ENCODE data around the gene SPOCK2. TPM values are rescaled to one million over a fixed set of nuclear protein-coding genes. Genes with fewer than 3 reads are reported as not detected.

The SPOCK2 gene
- total and polyA plus RNA-seq, 2 of the 4 experiments (the other 2 are of a cell fraction), result 0.02 TPM; not detected in 1

- ChIA-PET POLR2A (ENCODE audit: unreplicated experiment) (no interaction called here), CTCF (interaction anchor here (1.5 kb wide), 1 partner anchor 37 kb away, joined by 4 read pairs; no protein-coding TSS in a partner anchor)
- Histone ChIP-seq H3K23ac (ENCODE audit: low read depth, low read length) (no peak overlapping the region), H3K9ac (ENCODE audit: low read depth, low read length) (no peak overlapping the region), H3K4me1 (ENCODE audit: control insufficient read depth, insufficient read depth, low read length) (peaks cover 20% of the 10 kb centered on the region), H2AK5ac (ENCODE audit: low read depth, low read length) (no peak overlapping the region; the same call in 1 of the 2 replicates), H3K4me2 (ENCODE audit: low read depth, low read length) (no peak overlapping the region), H3K36me3 (ENCODE audit: control insufficient read depth, insufficient read depth, low read length) (peaks cover 18% of the 10 kb centered on the region), H3K18ac (ENCODE audit: low read depth, low read length) (no peak overlapping the region), H2BK120ac (ENCODE audit: low read depth, low read length) (no peak overlapping the region), H4K20me1 (ENCODE audit: insufficient read depth, low read length) (no peaks in the 10 kb centered on the region), H3K14ac (replicated peaks; ENCODE audit: low read depth, low read length) (no peak overlapping the region), H3K9me3 (ENCODE audit: control insufficient read depth, insufficient read depth, low read length) (no peaks in the 10 kb centered on the region), H3K4me3 (ENCODE audit: insufficient read depth, low read depth, low read length) (no peak overlapping the region), H3K79me1 (ENCODE audit: low read depth in 1 of 2, low read length in 2 of 2) (peaks cover 15 to 30% of the 10 kb centered on the region in 2 experiments), H4K8ac (ENCODE audit: low read depth in 2 of 2, low read length in 2 of 2) (no peak overlapping the region), H2AK9ac (replicated peaks; ENCODE audit: low read depth, low read length, poor library complexity) (no peak overlapping the region), H3K27ac (ENCODE audit: insufficient read depth, low read length) (no peak overlapping the region), H2AFZ (replicated peaks; ENCODE audit: low read length, poor library complexity) (no peak overlapping the region), H2BK20ac (ENCODE audit: low read depth, low read length) (no peak overlapping the region), H4K91ac (ENCODE audit: insufficient read depth, low read depth, low read length) (no peak overlapping the region), H2BK15ac (ENCODE audit: low read depth, low read length) (no peak overlapping the region), H3K4ac (ENCODE audit: low read depth, low read length) (no peak overlapping the region), H3K9me1 (ENCODE audit: insufficient read depth, low read length) (peaks cover 32% of the 10 kb centered on the region), H4K5ac (ENCODE audit: low read depth, low read length) (no peak overlapping the region), H3K27me3 (ENCODE audit: control insufficient read depth, insufficient read depth, low read length) (no peaks in the 10 kb centered on the region), H3K56ac (ENCODE audit: extremely low read depth, insufficient read depth, low read length) (no peak overlapping the region), H2BK5ac (ENCODE audit: low read depth, low read length, poor library complexity, severe bottlenecking) (no peak overlapping the region)
- no peak for ATAC-seq (ENCODE audit: low read depth)
- dilution Hi-C loops (cut with HindIII; ENCODE audit: low sequenced_read_pairs, unreplicated experiment) (no loop called here), intact Hi-C loops (cut with micrococcal nuclease) (no loop called here), in situ Hi-C loops (cut with MboI; ENCODE audit: low sequenced_read_pairs) (no loop called here)
- TF ChIP-seq SMC3 (IDR thresholded peaks at IDR 0.05; ENCODE audit: low read depth, low read length), result no peak
- TF ChIP-seq, protein P1, sequence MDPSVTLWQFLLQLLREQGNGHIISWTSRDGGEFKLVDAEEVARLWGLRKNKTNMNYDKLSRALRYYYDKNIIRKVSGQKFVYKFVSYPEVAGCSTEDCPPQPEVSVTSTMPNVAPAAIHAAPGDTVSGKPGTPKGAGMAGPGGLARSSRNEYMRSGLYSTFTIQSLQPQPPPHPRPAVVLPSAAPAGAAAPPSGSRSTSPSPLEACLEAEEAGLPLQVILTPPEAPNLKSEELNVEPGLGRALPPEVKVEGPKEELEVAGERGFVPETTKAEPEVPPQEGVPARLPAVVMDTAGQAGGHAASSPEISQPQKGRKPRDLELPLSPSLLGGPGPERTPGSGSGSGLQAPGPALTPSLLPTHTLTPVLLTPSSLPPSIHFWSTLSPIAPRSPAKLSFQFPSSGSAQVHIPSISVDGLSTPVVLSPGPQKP (IDR thresholded peaks at IDR 0.05; ENCODE audit: borderline replicate concordance, low read depth, low read length), result no peak
- TF ChIP-seq NFE2L2 (IDR thresholded peaks at IDR 0.05; ENCODE audit: low read depth, low read length), result no peak
- TF ChIP-seq RAD21 (IDR thresholded peaks at IDR 0.05; ENCODE audit: low read length), result no peak
- TF ChIP-seq CHD1 (IDR thresholded peaks at IDR 0.05; ENCODE audit: low read depth, low read length), result no peak
- no peak for TF ChIP-seq RFX5 (IDR thresholded peaks at IDR 0.05; ENCODE audit: low read depth, low read length)
- TF ChIP-seq, protein P2, sequence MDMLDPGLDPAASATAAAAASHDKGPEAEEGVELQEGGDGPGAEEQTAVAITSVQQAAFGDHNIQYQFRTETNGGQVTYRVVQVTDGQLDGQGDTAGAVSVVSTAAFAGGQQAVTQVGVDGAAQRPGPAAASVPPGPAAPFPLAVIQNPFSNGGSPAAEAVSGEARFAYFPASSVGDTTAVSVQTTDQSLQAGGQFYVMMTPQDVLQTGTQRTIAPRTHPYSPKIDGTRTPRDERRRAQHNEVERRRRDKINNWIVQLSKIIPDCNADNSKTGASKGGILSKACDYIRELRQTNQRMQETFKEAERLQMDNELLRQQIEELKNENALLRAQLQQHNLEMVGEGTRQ (IDR thresholded peaks at IDR 0.05; ENCODE audit: low read depth, low read length), result no peak
- TF ChIP-seq CEBPB (IDR thresholded peaks at IDR 0.05; ENCODE audit: low read depth, low read length), result no peak
- no peak for TF ChIP-seq POLR2A (IDR thresholded peaks at IDR 0.05; ENCODE audit: low read depth, low read length)
- no peak for TF ChIP-seq BHLHE40 (IDR thresholded peaks at IDR 0.05; ENCODE audit: low read depth, low read length)
- TF ChIP-seq RCOR1 (IDR thresholded peaks at IDR 0.05; ENCODE audit: insufficient replicate concordance, low read length), result no peak
- DNase-seq, result no peak
- 100% methylated on average over 2 of the region's 8 CpGs; no CpG with 5 or more reads in 1 of the 2 experiments for WGBS, 2 experiments (ENCODE audit: extremely low coverage in 2 of 2, insufficient read length in 1 of 2)
- no TSS peak for BruUV-seq (replicated peaks)
Measured at GRCh38 chr10:72011468-72011867, 76.9 kb downstream of the SPOCK2 start.
